ENCODE results near the gene KIAA0232.

Gene KIAA0232

GRCh38 chr4:6819295-6819694 lies 36.8 kb downstream of the KIAA0232 start:
- peaks cover 12% of the 10 kb centered on the region; the same call in 1 of the 2 replicates for H3K36me3 ChIP-seq (ENCODE audit: low read length)
- H3K79me2 ChIP-seq (ENCODE audit: insufficient read depth, low read length), result peaks cover 11% of the 10 kb centered on the region
- no peaks in the 10 kb centered on the region for H4K20me1 ChIP-seq (ENCODE audit: low read depth, low read length)
- H3K27me3 ChIP-seq (ENCODE audit: low read length), result no peaks in the 10 kb centered on the region
- H2AFZ ChIP-seq (ENCODE audit: low read depth, low read length, severe bottlenecking), result no peak overlapping the region
- H3K9me3 ChIP-seq (ENCODE audit: insufficient read depth, low read length), result peaks cover 13% of the 10 kb centered on the region; the same call in 1 of the 2 replicates
- H3K27ac ChIP-seq (ENCODE audit: low read depth, low read length), result no peak overlapping the region
- H3K4me2 ChIP-seq (ENCODE audit: low read depth, low read length, poor library complexity, severe bottlenecking), result no peak overlapping the region
- TF ChIP-seq CTCF (IDR thresholded peaks at IDR 0.05; ENCODE audit: insufficient read depth, low read length, poor library complexity, severe bottlenecking), result no peak
- no peak for TF ChIP-seq EZH2phosphoT487 (conservative IDR thresholded peaks at IDR 0.05; ENCODE audit: low read length)
- H3K9me2 ChIP-seq (replicated peaks; ENCODE audit: insufficient read depth, low read length), result no peaks in the 10 kb centered on the region
- H3K4me3 ChIP-seq (ENCODE audit: insufficient read depth, low read length, poor library complexity, severe bottlenecking), result no peak overlapping the region
- no peaks in the 10 kb centered on the region for H3F3A ChIP-seq (ENCODE audit: insufficient read depth)
- no peak overlapping the region for H3K9ac ChIP-seq (ENCODE audit: low read length)

DNA sequence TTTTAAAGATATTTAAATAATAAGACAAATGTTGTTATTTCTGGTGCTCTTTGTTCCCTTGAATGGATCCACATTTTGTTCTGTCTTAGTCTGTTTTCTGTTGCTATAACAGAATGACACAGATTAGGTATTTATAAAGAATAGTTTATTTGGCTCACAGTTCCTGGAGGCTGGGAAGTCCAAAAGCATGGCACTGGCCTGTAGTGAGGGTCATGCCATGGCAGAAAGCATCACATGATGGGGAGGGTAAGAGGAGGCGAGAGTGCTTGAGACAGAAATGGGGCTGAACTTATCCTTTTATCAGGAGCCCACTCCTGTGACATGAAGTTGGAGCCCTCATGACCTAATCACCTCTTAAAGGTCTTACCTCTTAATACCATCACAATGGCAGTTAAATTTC lies 38.2 kb downstream of the KIAA0232 start:
- Histone ChIP-seq H3K79me2 (ENCODE audit: insufficient read depth, low read length) (peaks cover 11% of the 10 kb centered on the region), H3K4me3 (ENCODE audit: insufficient read depth, low read length, poor library complexity, severe bottlenecking) (no peak overlapping the region), H3K4me2 (ENCODE audit: low read depth, low read length, poor library complexity, severe bottlenecking) (no peak overlapping the region), H2AFZ (ENCODE audit: low read depth, low read length, severe bottlenecking) (no peak overlapping the region), H3K27me3 (ENCODE audit: low read length) (no peaks in the 10 kb centered on the region), H3K9me3 (ENCODE audit: insufficient read depth, low read length) (peaks cover 13% of the 10 kb centered on the region; the same call in 1 of the 2 replicates), H3F3A (ENCODE audit: insufficient read depth) (no peaks in the 10 kb centered on the region), H3K36me3 (ENCODE audit: low read length) (peaks cover 12% of the 10 kb centered on the region; the same call in 1 of the 2 replicates), H4K20me1 (ENCODE audit: low read depth, low read length) (no peaks in the 10 kb centered on the region), H3K27ac (ENCODE audit: low read depth, low read length) (no peak overlapping the region), H3K9ac (ENCODE audit: low read length) (no peak overlapping the region), H3K9me2 (replicated peaks; ENCODE audit: insufficient read depth, low read length) (no peaks in the 10 kb centered on the region)
- TF ChIP-seq CTCF (IDR thresholded peaks at IDR 0.05; ENCODE audit: insufficient read depth, low read length, poor library complexity, severe bottlenecking), result no peak
- no peak for TF ChIP-seq EZH2phosphoT487 (conservative IDR thresholded peaks at IDR 0.05; ENCODE audit: low read length)

- Histone ChIP-seq H3K27ac (ENCODE audit: low read depth, low read length) (no peak overlapping the region), H3K36me3 (ENCODE audit: low read length) (peaks cover 9% of the 10 kb centered on the region; the same call in 1 of the 2 replicates), H3F3A (ENCODE audit: insufficient read depth) (no peaks in the 10 kb centered on the region), H3K9ac (ENCODE audit: low read length) (no peak overlapping the region), H3K27me3 (ENCODE audit: low read length) (no peaks in the 10 kb centered on the region), H3K4me2 (ENCODE audit: low read depth, low read length, poor library complexity, severe bottlenecking) (no peak overlapping the region), H2AFZ (ENCODE audit: low read depth, low read length, severe bottlenecking) (no peak overlapping the region), H3K9me3 (ENCODE audit: insufficient read depth, low read length) (peaks cover 7% of the 10 kb centered on the region; the same call in 1 of the 2 replicates), H3K4me3 (ENCODE audit: insufficient read depth, low read length, poor library complexity, severe bottlenecking) (no peak overlapping the region), H3K79me2 (ENCODE audit: insufficient read depth, low read length) (peaks cover 11% of the 10 kb centered on the region), H4K20me1 (ENCODE audit: low read depth, low read length) (no peaks in the 10 kb centered on the region), H3K9me2 (replicated peaks; ENCODE audit: insufficient read depth, low read length) (no peaks in the 10 kb centered on the region)
- TF ChIP-seq CTCF (IDR thresholded peaks at IDR 0.05; ENCODE audit: insufficient read depth, low read length, poor library complexity, severe bottlenecking), result no peak
- TF ChIP-seq EZH2phosphoT487 (conservative IDR thresholded peaks at IDR 0.05; ENCODE audit: low read length), result no peak
Observed at GRCh38 chr4:6824071-6824470, 41.5 kb downstream of the KIAA0232 start.

Measured in SU-DHL-6 (cell line).